Stimulated activated CD8-positive, alpha-beta memory T cell treated with anti-CD3 and anti-CD28 coated beads, Interleukin-15, amount 100 ng/mL, for 1 hour (primary cell): ENCODE data around the gene EFL1.
A peak's percentile ranks its signal among the peaks of the same experiment; 100 is the strongest.
"Not testable (repeated sequence)": the region's sequence is repeated elsewhere in the genome, so short reads cannot be mapped to it uniquely, and the experiment has no call there.

Experiments used
- DNase-seq: peaks from one replicate; pipeline ENCODE4 v3.0.0-alpha.2; 2020; ENCODE audit warnings: low read depth

EFL1 gene

DNA sequence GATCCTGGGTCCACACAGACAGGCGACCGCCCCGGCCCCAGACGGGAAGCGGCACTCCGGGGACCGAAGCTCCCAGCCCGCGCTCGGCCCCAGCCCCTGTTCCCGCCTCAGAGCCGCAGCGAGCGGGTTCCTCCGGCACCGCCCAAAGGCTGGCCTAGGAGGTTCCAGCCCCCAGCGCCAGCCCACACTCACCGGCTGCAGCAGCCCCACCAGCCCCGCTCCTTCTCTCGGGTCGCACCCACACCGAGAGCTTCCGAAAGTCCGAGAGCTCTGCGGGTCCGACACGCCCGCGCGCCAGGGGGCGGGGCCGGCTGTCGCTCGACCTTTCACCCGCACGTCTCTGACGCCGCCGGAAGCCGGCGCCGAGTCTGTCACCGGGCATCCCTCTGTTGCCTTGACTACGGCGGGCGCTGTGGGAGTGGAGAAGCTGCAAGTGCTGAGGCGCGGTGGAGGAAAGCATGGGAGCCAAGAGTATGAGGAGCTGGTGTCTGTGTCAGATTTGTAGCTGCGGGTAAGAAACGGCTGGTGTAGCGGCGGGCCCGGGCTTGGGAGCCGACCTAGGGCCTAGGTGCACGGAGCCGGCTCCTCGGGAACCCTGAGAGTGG, at the start of gene EFL1, which contains the start of gene SAXO2:
Gene EFL1, minus strand, starts transcription at position 313 of the 605 bp plus-strand sequence. CDS start 956 bp downstream, outside the sequence.
Gene SAXO2, plus strand, starts transcription at position 397 of the 605 bp plus-strand sequence. Its CDS starts 62 bp downstream, at position 459.
- DNase-seq: peak; percentile 84

DNA sequence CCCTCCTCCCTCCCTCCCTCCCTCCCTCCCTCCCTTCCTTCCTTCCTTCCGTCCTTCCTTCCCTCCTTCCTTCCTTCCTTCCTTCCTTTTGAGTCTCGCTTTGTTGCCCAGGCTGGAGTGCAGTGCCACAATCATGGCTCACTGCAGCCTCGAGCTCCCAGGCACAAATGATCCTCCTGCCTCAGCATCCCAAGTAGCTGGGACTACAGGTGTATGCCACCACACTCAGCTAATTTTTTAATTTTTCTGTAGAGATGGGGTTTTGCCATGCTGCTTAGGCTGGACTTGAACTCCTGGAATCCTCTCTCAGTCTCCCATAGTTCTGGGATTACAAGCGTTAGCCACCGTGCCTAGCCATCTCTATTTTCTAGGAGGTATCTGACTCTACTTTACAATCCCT, 48.8 kb upstream of the EFL1 start:
- DNase-seq: not testable (repeated sequence)

DNA sequence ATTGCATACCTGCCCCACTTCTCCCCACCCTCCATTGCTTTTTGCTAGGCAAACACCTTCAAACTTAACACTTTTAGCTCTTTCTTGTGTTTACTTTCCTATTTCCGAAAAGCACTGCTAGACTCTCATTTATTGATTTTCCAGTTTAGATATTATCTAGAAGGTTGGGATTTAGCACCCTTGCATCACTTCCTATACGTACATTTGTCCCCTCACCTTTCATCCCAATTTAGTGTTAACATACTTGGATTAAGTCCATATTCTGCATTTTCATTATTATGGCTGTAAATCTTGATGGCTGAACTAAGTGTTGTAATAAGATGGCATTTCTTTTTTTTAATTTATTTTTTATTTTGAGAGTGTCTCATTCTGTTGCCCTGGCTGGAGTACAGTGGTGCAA, 47.3 kb upstream of the EFL1 start:
- no peak for DNase-seq

DNA sequence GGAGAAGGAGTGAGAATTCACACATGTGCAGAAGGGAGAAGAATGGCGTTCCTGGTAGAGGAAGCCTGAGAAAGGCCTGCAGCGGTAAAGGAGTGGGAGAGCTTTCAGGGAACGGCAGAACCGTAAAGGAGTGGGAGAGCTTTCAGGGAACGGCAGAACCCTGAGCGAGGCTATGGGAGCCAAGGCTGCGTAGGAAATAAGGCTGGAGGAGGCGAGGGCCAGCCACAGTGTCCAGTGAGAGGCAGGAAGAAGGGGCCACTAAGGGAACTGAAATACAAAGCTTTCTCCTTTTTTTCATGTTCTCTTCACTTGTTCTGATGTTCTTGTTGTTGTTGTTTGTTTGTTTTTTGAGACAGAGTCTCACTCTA, 45.2 kb upstream of the EFL1 start:
- no peak for DNase-seq

DNA sequence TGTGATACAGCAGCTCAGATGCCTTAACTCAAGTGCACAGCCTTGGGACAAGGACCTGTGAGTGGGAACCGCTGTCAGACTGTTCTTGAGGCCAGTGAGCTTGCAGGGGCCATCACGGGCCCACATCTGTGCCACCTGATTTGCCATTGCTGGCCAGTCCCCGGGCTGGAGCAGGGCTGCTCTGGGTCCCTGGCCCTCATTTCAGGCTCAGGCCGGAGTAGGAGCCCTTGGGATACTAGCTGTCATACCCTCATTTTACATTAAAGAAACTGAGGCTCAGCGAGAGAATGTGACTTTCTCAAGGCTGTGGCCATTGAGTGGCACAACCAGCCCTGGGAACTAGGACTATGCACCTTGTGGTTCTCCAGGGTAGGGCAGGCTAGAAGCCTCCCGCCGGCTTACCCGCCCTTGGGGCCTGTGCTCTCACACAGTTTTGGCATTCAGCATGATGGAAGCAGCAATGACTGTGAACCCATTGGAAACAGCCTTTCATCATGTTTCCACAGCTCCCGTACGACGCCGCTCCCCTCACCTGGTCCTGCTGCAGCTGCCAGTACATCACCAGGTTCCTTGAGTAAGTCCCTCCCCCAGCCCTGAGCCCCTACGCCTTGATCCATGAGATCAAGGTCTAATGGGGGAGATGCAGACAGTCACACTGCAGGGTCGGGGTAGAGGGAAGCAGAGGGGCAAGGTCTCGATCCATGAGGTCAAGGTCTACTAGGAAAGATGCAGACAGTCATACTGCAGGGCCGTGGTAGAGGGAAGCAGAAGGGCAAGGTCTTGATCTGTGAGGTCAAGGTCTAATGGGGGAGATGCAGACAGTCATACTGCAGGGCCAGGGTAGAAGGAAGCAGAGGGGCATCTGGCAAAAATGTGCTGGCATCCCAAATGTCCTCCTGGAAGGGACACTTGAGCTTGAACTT, 44.5 kb upstream of the EFL1 start:
- no peak for DNase-seq

DNA sequence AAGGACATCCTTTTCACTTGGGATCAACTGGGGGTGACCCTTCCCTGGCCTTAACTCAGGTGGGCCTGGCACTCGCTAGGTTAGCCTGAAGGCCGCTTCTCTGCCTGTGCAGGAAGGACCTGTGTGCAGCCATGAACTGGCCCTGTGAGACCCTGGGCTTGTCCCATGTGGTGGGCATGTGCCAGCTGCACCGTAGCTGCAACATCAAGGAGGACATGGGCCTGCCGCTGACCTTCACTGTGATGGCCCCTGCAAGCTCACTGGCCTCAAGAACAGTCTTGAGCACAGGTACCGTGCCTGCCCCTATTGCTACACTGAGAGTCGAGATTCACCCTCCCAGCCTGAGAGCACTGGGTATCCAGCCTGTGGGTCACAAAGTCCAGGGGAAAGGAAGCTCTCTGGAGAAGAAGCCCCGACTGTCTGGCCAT, 43.1 kb upstream of the EFL1 start:
- no peak for DNase-seq

DNA sequence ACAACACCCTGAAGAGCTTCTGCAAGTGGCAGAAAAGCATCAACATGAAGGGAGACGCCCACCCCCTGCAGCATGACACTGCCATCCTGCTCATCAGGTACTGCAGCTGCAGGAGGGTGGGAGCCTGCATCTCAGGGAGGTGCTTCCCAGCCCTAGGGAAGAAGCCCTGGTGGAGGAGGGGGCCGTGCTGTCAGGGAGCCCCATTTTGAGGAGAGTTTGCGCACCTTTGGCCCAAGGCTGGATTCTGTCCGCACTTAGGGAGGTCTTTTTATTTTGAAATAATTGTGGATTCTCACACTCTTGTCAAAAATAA, 42.2 kb upstream of the EFL1 start:
- DNase-seq: no peak

DNA sequence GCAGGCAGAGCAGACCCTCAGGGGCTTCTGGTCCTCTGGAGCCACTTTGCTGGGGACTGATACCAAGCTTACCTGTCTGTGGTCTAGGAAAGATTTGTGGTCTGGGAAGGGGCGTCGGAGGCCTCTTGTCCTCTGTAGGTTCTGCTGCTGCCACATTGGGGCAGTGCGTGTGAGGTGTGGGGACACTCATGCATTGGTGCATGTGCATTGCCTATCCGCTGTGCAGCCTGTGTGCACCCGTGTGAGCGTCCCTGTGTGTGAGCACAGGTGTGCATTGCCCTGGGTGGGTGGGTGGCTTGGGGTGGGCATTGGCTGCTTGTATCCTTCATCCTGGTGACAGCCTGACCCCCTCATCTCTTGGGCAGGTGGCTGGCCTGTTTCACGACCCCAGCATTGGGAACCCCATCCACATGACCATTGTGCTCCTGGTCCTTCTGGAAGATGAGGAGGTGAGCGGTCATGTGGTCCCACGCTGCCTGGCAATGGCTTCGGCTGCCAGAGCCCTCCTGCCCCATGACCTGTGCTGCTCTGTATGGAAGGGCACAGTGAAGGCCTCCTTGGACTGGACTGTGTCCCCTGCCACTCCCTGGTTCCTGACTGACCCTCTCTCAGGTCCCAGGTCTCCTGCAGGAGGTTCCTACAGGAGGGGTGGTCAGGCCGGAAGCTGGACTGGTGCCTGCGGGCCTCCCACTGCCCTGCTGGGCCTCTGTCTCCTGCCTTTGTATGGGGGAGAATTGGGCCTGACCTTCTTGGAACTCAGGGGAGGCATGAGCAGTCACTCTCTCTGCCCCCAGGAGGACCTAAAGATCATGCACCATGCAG, 41.6 kb upstream of the EFL1 start:
- DNase-seq: no peak

DNA sequence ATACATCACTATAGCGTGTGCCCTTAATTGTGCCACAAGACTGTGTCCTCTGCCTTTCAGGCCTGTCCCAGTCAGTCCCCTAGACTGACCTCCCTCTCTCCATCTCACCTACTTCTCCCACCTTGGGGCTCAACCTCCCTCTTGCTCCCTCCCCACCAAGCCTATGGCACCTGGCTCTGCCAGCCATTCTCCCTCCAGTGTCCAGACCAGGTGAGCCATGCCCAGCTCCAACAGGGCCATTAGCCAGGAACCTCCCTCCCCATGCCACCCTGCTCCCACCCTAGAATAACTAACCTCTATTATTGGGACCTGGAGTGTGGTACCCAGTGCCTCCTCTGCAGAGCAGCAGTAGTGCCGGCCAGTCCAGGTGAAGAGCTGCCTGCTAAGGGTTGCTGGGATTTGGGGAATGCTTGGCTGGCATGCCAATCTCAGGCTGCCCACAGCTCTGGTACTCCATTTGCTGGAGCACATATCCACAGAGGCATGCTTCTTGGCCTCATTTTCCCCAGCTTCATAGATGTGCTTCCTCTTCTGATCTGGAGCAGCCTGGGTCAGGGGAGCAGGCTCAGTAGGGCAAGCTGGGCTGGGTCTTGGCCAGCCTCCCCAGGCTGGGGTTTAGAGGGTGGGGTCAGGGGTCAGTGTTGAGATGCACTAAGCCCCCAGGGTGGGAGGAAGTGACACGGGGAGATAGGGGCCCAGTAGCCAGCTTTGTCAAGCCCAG, 38.9 kb upstream of the EFL1 start:
- DNase-seq: no peak

DNA sequence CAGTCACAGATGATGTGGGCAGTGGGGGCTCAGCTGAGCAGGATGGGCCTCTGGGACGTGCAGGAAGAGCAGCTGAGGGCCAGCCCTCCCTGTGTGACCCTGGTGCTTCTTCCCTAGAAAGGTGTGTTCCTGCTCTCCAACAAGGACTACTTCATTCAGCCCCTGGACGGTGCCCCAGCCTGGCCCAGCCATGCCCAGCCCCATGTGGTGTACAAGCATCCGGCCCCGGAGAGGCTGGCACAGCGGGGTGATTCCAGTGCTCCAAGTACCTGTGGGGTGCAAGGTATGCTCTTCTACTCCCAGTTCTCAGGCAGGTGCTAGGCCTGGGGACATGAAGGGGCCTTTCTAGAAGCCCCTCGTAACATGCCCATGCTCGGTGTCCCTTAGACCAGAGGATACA, 38.3 kb upstream of the EFL1 start:
- DNase-seq: no peak

DNA sequence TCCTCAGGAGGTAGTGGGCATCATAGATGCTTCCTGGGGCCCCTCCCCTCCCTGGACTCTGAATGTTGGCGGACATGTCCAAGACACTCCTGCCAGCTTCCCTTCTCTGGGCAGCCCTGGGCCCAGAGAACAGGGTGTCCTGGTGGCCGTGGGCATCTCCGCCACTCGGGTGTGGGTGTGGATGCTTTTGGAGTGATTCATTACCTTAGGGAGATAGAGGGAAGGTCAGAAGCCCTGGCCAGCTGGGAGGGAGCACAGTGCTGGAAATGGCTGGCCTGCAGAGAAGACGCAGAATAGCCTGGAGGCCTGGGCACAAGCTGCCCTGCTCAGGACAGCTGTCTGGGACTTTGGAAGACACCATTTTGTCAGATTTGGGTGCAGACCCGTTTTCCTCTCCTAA, 37.8 kb upstream of the EFL1 start:
- DNase-seq: not testable (repeated sequence)

DNA sequence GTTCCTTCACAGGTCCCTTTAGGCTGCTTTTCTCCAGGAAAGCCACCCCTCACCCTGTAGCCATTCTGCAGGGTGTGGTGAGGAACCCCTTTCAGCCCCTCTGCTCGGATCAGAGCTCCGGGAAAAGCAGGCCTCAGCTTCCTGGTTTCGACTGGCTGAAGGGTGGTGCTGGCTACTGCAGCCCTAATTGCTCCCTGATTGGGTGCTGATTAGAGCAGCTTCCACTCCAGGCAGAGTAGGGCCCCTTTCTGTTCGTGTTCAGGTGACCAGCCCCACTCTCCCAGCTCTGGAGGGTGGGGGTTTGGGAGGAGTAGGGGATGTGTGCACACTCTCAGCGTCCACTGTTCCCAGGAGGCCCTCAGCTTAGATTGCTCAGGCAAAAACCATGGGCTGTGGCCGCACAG, 37.0 kb upstream of the EFL1 start:
- not testable (repeated sequence) for DNase-seq

DNA sequence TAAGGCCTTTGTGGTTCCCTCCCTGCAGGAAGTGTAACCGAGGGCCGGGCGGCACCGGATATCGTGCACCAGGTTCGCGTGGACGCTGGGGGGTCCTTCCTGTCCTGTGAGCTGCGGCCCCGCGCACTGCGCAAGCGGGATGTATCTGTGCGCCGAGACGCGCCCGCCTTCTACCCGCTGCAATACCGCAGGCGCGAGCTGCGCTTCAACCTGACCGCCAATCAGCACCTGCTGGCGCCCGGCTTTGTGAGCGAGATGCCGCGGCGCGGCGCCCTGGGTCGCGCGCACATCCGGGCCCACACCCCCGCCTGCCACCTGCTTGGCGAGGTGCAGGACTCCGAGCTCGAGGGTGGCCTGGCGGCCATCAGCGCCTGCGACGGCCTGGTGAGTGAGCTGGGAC, 36.0 kb upstream of the EFL1 start:
- DNase-seq: no peak

DNA sequence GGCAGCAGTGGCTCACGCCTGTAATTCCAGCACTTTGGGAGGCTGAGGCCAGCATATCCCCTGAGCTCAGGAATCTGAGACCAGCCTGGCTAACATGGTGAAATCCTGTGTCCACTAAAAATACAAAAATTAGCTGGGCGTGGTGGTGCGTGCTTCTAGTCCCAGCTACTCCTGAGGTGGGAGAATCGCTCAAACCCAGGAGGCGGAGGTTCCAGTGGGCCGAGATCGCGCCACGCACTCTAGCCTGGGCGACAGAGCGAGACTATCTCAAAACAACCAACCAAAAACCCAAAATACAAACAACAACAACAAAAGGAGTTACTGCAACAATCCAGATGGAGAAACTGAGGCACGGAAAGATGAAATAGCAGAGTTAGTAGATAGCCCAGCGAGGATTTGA, 35.5 kb upstream of the EFL1 start:
- no peak for DNase-seq

DNA sequence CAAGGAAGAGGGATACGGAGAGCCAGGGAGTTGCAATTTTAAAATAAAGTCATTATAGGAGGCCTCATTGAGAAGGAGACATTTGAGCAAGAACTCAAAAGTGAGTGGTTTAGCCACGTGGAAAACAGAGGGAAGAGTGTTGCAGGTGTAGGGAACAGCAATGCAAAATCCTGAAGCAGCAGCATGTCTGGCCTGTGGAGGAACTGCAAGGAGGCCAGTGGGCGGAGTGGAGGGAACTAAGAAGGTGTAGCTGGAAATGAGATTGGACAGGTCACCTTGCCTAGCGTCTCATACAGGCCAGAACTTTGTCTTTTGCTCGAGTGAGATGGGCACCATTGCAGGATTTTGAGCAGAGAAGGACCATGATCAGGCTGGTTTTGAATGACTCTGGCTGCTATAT, 35.0 kb upstream of the EFL1 start:
- no peak for DNase-seq

DNA sequence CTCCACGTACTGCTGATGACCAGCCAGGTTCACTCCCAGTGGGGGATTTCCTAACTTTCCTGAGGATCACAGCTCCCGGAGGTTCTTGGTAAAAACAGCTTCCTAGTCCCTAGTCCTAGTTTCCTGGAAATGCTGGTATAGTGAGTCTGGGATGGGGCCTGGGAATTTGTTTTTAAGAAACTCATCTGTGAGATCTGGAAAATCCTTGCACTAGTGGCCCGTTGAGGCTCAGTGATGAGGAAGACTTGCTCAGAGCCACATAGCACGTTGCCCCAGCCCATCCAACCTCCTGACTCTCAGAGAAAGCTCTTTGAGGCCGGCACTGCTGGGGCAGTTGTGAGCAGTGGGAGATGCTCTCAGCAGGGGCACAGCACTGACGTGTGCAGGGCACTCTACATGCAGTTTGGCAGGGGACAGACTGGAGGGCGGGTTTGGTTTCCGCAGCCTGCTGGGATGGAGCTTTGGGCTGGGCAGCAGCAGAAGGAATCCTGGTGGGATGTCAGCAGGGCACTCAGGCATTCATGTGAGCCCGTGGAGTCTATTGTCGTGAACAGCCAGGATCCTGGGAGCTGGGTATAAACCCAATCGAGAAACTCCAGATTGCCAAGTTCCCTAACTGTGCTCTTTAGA, 31.6 kb upstream of the EFL1 start:
- no peak for DNase-seq

DNA sequence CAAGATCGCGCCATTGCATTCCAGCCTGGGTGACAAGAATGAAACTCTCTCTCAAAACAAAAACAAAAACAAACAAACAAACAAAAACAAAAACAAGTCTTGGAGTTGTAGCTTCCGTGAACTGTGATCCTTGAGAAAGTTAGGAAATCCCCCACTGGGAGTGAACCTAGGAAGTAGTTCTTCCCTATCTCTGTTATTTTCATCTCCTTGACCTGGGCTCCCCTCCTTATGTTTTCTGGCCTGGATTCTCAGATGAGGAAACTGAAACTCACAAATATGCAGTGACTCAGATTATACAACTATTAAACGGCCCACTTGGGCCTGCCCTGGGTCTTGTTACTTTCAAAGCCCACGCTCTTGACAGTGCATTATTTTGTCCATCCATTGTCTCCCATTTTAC, 29.7 kb upstream of the EFL1 start:
- no peak for DNase-seq

DNA sequence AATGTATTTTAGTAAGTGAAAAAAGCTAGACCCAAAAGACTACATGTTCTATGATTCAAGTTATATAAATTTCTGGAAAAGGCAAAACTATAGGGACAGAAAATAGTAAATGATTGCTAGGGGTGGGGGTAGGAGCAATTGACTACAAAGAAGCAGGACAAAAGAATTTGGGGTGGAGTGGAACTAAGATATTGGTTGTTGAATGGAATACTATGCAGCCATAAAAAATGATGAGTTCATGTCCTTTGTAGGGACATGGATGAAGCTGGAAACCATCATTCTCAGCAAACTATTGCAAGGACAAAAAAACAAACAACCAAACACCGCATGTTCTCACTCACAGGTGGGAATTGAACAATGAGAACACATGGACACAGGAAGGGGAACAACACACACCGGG, 25.7 kb upstream of the EFL1 start:
- not testable (repeated sequence) for DNase-seq

DNA sequence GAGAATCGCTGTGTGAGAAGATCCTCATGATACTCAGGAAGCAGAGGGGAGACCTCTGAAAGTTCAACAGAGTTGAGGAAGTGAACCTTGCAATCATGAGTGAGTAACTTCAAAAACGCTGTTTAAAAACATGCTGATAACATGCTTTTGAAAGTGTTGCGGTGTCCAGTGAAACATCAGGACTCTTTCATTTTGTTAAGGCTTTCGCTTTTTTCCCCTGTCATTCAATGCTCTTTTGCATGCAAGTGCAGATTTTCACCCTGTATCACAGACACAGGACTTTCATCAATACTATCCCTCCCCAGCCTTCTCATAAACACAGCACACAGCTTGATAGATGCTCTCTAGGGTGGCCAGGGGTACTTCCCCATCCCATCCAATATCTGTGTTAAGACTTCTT, 23.9 kb upstream of the EFL1 start:
- DNase-seq: not testable (repeated sequence)

DNA sequence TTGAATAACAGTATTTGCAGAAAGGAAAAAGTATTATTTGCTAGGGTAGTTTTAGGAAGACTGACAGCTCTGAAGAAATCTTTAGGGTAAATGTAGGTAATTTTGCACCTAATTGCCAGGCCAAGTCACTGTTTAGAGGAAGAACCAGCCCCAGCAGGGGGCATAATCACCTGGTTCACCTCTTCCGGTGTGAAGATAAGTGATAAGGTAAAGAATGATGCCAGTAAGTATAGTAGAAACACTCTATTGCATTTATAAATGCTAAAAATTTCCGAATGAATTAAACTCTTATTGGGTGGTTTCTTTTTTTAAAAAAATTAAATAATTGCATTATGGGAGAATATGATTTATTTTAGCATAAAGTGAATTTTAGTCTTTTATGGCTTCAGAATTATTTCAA, 21.8 kb upstream of the EFL1 start:
- DNase-seq: not testable (repeated sequence)

DNA sequence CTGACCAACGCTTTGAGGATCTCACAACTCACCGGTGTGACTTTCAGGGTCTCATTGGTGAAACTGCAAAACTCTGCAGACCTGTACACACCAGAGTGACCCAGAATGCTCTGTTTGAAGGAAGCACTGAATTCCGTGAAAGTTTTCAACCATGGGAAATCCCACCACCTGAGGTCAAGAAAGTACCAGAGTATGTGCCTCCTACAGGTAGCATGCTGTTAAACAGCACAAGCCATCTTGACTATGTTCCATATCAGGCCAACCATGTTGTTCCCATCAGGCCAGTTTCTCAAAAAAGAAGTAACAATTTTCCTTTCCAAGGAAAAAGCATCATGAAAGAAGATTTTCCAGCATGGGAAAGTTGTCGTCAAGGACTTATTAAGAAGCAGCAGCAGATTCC, 19.9 kb upstream of the EFL1 start:
- not testable (repeated sequence) for DNase-seq

DNA sequence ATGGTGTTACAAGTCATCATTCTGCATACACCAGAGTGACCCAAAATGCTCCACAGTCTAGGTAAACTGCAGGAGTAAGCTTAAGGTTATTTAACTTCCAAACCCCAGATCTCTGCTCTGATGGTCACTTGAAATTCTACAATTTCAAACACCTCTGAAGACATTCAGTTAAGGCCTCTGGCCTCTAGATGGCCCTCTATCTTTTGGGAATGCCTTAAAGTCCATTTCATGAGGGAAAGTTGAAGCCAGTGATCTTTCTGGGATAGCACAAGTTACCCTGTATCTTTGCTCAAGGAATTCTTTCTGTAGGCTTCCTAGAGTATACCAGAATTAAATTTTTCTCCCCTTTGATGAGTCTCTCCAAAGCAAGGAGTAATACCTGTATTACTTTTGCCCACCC, 18.7 kb upstream of the EFL1 start:
- not testable (repeated sequence) for DNase-seq
